Hepatocyte (in vitro differentiated cells): ENCODE data around the gene TBC1D21. TPM values are rescaled to one million over a fixed set of nuclear protein-coding genes. Genes with fewer than 3 reads are reported as not detected.

Source experiments
- DNase-seq: peaks from one replicate; pipeline ENCODE4 v3.0.0-alpha.2; 2016; ENCODE audit warnings: low spot score
- H2AFZ ChIP-seq: fragments of 200-600 bp; sonication (generic); 2 replicates; pipeline ENCODE4 v1.6.0; 2016; ENCODE audit warnings: antibody characterized with exemption, mild to moderate bottlenecking
- H3K27ac ChIP-seq: fragments of 200-600 bp; sonication (generic); 2 replicates; pipeline ENCODE4 v1.5.1; 2016; ENCODE audit warnings: mild to moderate bottlenecking
- H3K27me3 ChIP-seq: fragments of 200-600 bp; sonication (generic); 2 replicates; pipeline ENCODE4 v1.6.1; 2016
- H3K36me3 ChIP-seq: fragments of 200-600 bp; sonication (generic); replicated peaks from 2 replicates; pipeline ENCODE4 v1.5.1; 2016; ENCODE audit warnings: low read depth; ENCODE audit not compliant: insufficient read depth
- H3K4me1 ChIP-seq: fragments of 200-600 bp; sonication (generic); 2 replicates; pipeline ENCODE4 v1.5.1; 2016; ENCODE audit warnings: mild to moderate bottlenecking, moderate library complexity; ENCODE audit not compliant: insufficient read depth
- H3K4me2 ChIP-seq: fragments of 200-600 bp; sonication (generic); 2 replicates; pipeline ENCODE4 v1.6.0; 2016
- H3K4me3 ChIP-seq: fragments of 200-600 bp; sonication (generic); 2 replicates; pipeline ENCODE4 v1.5.1; 2016; ENCODE audit warnings: mild to moderate bottlenecking
- H3K79me2 ChIP-seq: fragments of 200-600 bp; sonication (generic); 2 replicates; pipeline ENCODE4 v1.6.0; 2017; ENCODE audit warnings: mild to moderate bottlenecking
- H3K9me2 ChIP-seq: fragments of 200-600 bp; sonication (generic); replicated peaks from 2 replicates; pipeline ENCODE4 v1.6.0; 2017; ENCODE audit warnings: mild to moderate bottlenecking; ENCODE audit not compliant: insufficient read depth
- H3K9me3 ChIP-seq: fragments of 200-600 bp; sonication (generic); 2 replicates; pipeline ENCODE4 v1.5.1; 2016; ENCODE audit warnings: low read depth, mild to moderate bottlenecking
- H4K20me1 ChIP-seq: fragments of 200-600 bp; sonication (generic); 2 replicates; pipeline ENCODE4 v1.6.0; 2016; ENCODE audit warnings: mild to moderate bottlenecking; ENCODE audit not compliant: insufficient read depth, poor library complexity, severe bottlenecking
- EZH2 ChIP-seq: fragments of 200-600 bp; sonication (generic); IDR thresholded peaks from 2 replicates; pipeline ENCODE4 v1.6.1; 2016; ENCODE audit warnings: antibody characterized with exemption, mild to moderate bottlenecking, borderline replicate concordance
- EZH2phosphoT487 ChIP-seq: fragments of 200-600 bp; sonication (generic); IDR thresholded peaks from one replicate; pipeline ENCODE4 v1.6.1; 2018; ENCODE audit warnings: antibody characterized with exemption, mild to moderate bottlenecking, low read depth, moderate library complexity; ENCODE audit not compliant: unreplicated experiment, severe bottlenecking
- WGBS: methylation state at CpG from one replicate; pipeline ENCODE4 v1.1.6; 2016; ENCODE audit warnings: low lambda C conversion rate; ENCODE audit errors: missing lambda C conversion rate; 5-methylcytosine and 5-hydroxymethylcytosine counted together
- polyA plus RNA-seq: library from polyadenylated mRNA; unstranded; fragments of >200 nt; fragmentation: Nextera tagmentation; extraction: Ambion mirVana; gene quantifications from 2 replicates; pipeline ENCODE4 v1.2.1, GENCODE V29; 2016
- total RNA-seq: library from RNA; depleted of rRNA; stranded (reverse); fragments of >200 nt; gene quantifications from 2 replicates; pipeline ENCODE4 v1.2.3, GENCODE V29; 2014
- TF ChIP-seq, protein P1 (sequence below): fragments of 200-600 bp; sonication (generic); IDR thresholded peaks from 2 replicates; pipeline ENCODE4 v1.5.1; 2016; ENCODE audit warnings: antibody characterized with exemption, mild to moderate bottlenecking; ENCODE audit not compliant: poor library complexity

TBC1D21 gene
- total and polyA plus RNA-seq, 2 experiments from 2014 or later = not detected

DNA sequence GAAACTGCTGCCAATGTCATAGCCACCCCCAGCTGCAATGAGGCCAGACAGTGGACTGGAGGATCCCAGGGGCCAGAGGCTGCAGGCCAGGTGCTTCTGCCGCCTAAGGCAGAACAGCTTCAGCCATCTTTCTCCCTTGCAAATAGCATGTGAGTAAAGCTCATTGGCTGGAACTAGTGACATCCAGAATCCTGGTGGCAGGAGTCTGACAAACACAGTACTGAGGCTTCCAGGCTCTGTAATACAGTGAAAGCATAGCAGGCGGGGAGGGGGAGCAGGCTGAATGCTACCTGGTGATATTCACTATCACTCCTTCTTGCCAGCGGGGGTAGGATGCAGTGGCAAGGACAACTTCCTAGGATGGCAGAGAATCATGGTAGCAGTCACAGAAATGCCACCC lies 36.5 kb upstream of the TBC1D21 start:
- 82% methylated on average over 3 of the region's 3 CpGs for WGBS
- H3K4me2 ChIP-seq = no peak overlapping the region
- no peak overlapping the region for H3K27ac ChIP-seq
- no peaks in the 10 kb centered on the region for H3K9me2 ChIP-seq
- no peak overlapping the region for H2AFZ ChIP-seq
- no peaks in the 10 kb centered on the region for H3K4me1 ChIP-seq
- H3K9me3 ChIP-seq = no peaks in the 10 kb centered on the region
- DNase-seq = no peak
- H3K4me3 ChIP-seq = no peak overlapping the region
- peaks cover 39% of the 10 kb centered on the region for H3K27me3 ChIP-seq
- H3K36me3 ChIP-seq = no peaks in the 10 kb centered on the region
- H3K79me2 ChIP-seq = no peaks in the 10 kb centered on the region
- TF ChIP-seq, protein P1, sequence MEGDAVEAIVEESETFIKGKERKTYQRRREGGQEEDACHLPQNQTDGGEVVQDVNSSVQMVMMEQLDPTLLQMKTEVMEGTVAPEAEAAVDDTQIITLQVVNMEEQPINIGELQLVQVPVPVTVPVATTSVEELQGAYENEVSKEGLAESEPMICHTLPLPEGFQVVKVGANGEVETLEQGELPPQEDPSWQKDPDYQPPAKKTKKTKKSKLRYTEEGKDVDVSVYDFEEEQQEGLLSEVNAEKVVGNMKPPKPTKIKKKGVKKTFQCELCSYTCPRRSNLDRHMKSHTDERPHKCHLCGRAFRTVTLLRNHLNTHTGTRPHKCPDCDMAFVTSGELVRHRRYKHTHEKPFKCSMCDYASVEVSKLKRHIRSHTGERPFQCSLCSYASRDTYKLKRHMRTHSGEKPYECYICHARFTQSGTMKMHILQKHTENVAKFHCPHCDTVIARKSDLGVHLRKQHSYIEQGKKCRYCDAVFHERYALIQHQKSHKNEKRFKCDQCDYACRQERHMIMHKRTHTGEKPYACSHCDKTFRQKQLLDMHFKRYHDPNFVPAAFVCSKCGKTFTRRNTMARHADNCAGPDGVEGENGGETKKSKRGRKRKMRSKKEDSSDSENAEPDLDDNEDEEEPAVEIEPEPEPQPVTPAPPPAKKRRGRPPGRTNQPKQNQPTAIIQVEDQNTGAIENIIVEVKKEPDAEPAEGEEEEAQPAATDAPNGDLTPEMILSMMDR = no peak
- TF ChIP-seq EZH2 (no peak), EZH2phosphoT487 (no peak)
- no peaks in the 10 kb centered on the region for H4K20me1 ChIP-seq

DNA sequence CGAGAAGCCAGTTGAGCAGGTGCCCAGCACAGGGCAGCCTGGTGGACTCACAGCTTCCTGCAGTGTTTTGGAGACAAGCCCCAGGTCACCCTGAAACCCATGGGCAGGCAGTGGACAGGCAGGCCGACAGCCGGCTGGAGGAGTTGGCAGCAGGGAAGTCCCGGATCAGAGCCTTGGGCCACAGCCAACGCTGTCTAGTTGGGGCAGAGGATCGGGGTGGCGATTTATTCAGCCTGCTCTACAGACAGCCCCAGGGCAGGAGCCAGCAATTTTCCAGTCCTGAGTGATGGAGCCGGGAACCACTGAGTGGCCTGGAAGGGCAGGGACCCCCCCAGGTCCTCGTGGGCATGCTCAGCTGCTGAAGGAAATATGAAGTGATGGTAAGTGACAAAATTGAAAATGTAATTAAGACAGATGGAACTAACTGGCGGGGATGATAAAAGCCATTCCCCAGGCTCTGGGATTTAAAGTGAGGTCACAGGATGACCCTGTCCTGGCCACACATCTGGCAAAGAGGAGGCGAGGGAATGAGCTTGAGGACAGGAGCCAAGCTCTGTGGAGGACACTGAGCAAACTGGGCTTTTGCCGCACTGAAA lies 34.4 kb upstream of the TBC1D21 start:
- no peak for DNase-seq
- H3K27me3 ChIP-seq = peaks cover 40% of the 10 kb centered on the region
- no peaks in the 10 kb centered on the region for H3K36me3 ChIP-seq
- H3K9me3 ChIP-seq = no peaks in the 10 kb centered on the region
- no peaks in the 10 kb centered on the region for H4K20me1 ChIP-seq
- no peak overlapping the region for H3K4me3 ChIP-seq
- no peaks in the 10 kb centered on the region for H3K4me1 ChIP-seq
- no peaks in the 10 kb centered on the region for H3K9me2 ChIP-seq
- no peaks in the 10 kb centered on the region for H3K79me2 ChIP-seq
- WGBS = 76% methylated on average over 12 of the region's 12 CpGs
- H2AFZ ChIP-seq = no peak overlapping the region
- TF ChIP-seq, protein P1 = no peak
- TF ChIP-seq EZH2 (no peak), EZH2phosphoT487 (no peak)
- no peak overlapping the region for H3K27ac ChIP-seq
- no peak overlapping the region for H3K4me2 ChIP-seq

DNA sequence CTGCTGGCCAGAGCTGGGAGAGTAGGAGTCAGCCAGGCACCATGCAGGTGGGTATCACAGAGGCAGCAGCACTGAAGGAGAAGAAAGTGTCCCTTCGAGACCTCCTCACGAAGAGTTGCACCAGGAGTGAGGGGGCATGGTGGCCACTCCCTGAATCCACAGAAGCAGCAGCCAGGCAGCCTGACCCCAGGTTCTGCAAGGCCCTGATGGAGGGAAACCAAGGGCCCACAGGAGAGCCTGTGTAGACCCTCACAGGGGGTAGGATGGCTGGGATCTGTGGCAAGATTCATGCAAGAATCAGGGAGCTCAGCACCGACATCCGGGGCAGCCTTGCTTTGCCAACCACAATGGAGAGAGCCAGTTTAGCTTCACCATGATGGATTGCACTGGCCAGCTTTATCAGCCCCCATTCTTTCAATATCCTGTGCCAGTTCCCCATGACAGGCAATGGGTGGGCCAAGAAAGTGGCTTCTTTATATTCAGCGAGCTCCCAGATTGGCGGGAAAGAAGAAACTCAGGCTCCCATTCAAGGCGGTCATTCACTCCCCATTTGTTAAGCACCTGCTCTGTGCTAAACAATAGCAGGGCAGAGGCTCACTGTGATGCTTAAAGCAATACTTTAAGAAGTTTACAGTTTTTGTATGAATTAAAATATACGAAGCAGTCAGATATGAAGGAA lies 33.5 kb upstream of the TBC1D21 start:
- TF ChIP-seq, protein P1 = no peak
- TF ChIP-seq EZH2phosphoT487 (no peak), EZH2 (no peak)
- Histone ChIP-seq H3K4me3 (no peak overlapping the region), H3K9me3 (no peaks in the 10 kb centered on the region), H3K79me2 (no peaks in the 10 kb centered on the region), H3K27ac (no peak overlapping the region), H4K20me1 (no peaks in the 10 kb centered on the region), H2AFZ (no peak overlapping the region), H3K36me3 (no peaks in the 10 kb centered on the region), H3K9me2 (no peaks in the 10 kb centered on the region), H3K4me1 (no peaks in the 10 kb centered on the region), H3K4me2 (no peak overlapping the region), H3K27me3 (peaks cover 33% of the 10 kb centered on the region)
- no peak for DNase-seq
- WGBS = 89% methylated on average over 8 of the region's 8 CpGs

DNA sequence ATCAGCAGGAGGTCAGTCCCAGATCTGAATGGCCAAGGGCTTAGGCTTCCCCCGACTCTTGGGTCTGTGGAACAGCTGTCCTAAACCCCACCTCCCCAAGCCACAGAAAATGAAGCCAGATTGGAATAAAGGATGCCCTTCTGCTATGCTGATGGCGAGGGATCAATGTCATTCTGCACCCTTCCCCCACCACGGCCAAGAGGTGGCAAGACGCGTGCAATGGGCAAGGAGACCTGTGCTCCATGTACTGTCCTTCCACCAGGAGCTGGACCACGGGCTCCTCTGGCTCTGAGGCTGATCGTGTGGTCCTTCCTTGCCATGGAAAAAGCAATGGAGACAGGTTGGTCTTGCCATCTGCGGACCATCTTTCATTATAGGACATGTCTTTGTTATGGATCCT lies 32.6 kb upstream of the TBC1D21 start:
- H3K9me2 ChIP-seq = no peaks in the 10 kb centered on the region
- H3K4me1 ChIP-seq = no peaks in the 10 kb centered on the region
- H3K36me3 ChIP-seq = no peaks in the 10 kb centered on the region
- DNase-seq = no peak
- no peaks in the 10 kb centered on the region for H3K9me3 ChIP-seq
- H3K4me3 ChIP-seq = no peak overlapping the region
- H4K20me1 ChIP-seq = no peaks in the 10 kb centered on the region
- no peak for TF ChIP-seq EZH2
- TF ChIP-seq EZH2phosphoT487 = no peak
- TF ChIP-seq, protein P1 = no peak
- WGBS = 88% methylated on average over 8 of the region's 8 CpGs
- H2AFZ ChIP-seq = no peak overlapping the region
- H3K27ac ChIP-seq = no peak overlapping the region
- H3K79me2 ChIP-seq = no peaks in the 10 kb centered on the region
- H3K4me2 ChIP-seq = no peak overlapping the region
- H3K27me3 ChIP-seq = peaks cover 33% of the 10 kb centered on the region
